Adrenal gland (tissue), 5 donors: ENCODE data around the gene CAMK2N2.

Experiments
- POLR2A ChIP-seq, 2 donors: fragments of 450-650 bp; IDR thresholded peaks; one replicate each; pipeline ENCODE4 v1.6.1; 2017; ENCODE audit warnings: antibody characterized with exemption in 2 of 2, mild to moderate bottlenecking in 2 of 2, moderate library complexity in 1 of 2
- TF ChIP-seq, protein P1 (sequence below), 6 experiments: fragments of 450-650 bp in 4 of 6; fragments of 200-600 bp in 2 of 6; sonication (generic) in 1 of 6; IDR thresholded peaks; 1 replicate in 5 of 6; 2 replicates in 1 of 6; pipeline versions ENCODE4 v1.5.1 to v1.8.0; 2016 to 2021; ENCODE audit warnings: antibody characterized with exemption in 6 of 6, mild to moderate bottlenecking in 2 of 6, moderate library complexity in 1 of 6
- donor health status: DM: no; HTN: no; CAD: no.

DNA sequence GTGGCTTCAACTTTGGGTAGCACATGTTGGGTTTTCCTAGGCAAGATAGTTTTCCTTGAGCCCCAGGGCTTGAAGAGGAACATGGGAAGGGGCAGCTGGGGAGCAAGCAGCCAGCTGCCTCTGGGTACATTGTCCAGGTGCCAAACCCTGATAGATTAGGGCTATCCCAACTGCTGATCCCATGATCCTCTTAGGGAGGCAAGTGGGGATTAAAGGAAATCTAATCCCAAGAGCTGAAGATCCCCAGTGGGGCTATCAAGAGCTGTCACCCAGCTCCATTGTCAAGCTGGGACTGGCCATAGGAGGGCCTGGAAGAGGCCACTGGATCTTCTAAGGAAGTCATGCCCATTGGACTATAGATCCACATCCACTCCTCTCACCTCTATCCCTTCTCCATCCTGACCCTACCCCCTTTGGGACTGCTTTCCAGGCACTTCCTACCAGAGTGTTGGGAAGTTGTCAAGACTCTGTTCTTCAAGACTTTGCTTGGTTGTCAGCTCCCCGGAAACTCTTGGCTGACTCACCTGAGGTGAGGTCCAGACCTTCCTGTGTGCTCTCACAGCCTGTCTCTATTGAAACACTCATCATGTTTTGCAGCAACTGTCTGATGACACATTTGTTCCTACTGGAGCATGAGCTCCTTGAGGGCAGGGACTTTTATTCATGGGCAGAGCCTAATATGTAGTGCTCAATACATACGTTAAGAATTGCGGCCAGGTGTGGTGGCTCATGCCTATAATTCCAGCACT lies 5.9 kb downstream of the CAMK2N2 start:
- TF ChIP-seq POLR2A (IDR thresholded peaks at IDR 0.05): no peak
- TF ChIP-seq, protein P1, sequence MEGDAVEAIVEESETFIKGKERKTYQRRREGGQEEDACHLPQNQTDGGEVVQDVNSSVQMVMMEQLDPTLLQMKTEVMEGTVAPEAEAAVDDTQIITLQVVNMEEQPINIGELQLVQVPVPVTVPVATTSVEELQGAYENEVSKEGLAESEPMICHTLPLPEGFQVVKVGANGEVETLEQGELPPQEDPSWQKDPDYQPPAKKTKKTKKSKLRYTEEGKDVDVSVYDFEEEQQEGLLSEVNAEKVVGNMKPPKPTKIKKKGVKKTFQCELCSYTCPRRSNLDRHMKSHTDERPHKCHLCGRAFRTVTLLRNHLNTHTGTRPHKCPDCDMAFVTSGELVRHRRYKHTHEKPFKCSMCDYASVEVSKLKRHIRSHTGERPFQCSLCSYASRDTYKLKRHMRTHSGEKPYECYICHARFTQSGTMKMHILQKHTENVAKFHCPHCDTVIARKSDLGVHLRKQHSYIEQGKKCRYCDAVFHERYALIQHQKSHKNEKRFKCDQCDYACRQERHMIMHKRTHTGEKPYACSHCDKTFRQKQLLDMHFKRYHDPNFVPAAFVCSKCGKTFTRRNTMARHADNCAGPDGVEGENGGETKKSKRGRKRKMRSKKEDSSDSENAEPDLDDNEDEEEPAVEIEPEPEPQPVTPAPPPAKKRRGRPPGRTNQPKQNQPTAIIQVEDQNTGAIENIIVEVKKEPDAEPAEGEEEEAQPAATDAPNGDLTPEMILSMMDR (IDR thresholded peaks at IDR 0.05): no peak
